PC-9 (cell line): ENCODE data around the gene PAGE2B. TPM values are rescaled to one million over a fixed set of nuclear protein-coding genes. Genes with fewer than 3 reads are reported as not detected.

ENCODE experiments used
- BruUV-seq: library from RNA; stranded (reverse); fragments of 400-500 nt; replicated peaks from 2 replicates; lab custom pipeline; 2021; lab: Mats Ljungman, UMichigan
- CTCF ChIA-PET: fragments of 300-600 bp; sonication (Branson Sonifier 250); formaldehyde crosslinking; loops from one replicate; lab custom pipeline; 2022; ENCODE audit warnings: antibody characterized with exemption; lab: Charles Lee
- POLR2A ChIA-PET: fragments of 300-600 bp; sonication (Branson Sonifier 250); formaldehyde crosslinking; loops from one replicate; lab custom pipeline; 2022; ENCODE audit warnings: antibody characterized with exemption; ENCODE audit not compliant: unreplicated experiment; lab: Charles Lee
- DNase-seq, 2 experiments: peaks; one replicate each; pipeline versions ENCODE4 v3.0.0 to v3.0.0-alpha.2; 2015 to 2022; ENCODE audit warnings: mixed read lengths in 1 of 2
- H2AFZ ChIP-seq: fragments of 200-600 bp; sonication (generic); 2 replicates; pipeline ENCODE4 v1.8.1; 2017; ENCODE audit warnings: antibody characterized with exemption
- H3F3A ChIP-seq: fragments of 200-600 bp; sonication (generic); 2 replicates; pipeline ENCODE4 v1.8.1; 2017; ENCODE audit warnings: antibody characterized with exemption, mild to moderate bottlenecking, low read depth; ENCODE audit not compliant: insufficient read depth
- H3K27ac ChIP-seq: fragments of 200-600 bp; sonication (generic); 2 replicates; pipeline ENCODE4 v1.6.1; 2016; ENCODE audit warnings: mixed run types
- H3K27me3 ChIP-seq: fragments of 200-600 bp; sonication (generic); 2 replicates; pipeline ENCODE4 v1.6.1; 2016; ENCODE audit warnings: low read depth, mixed run types; ENCODE audit not compliant: insufficient read depth
- H3K36me3 ChIP-seq: fragments of 200-600 bp; sonication (generic); 2 replicates; pipeline ENCODE4 v1.6.1; 2016; ENCODE audit warnings: low read depth, mixed run types
- H3K4me1 ChIP-seq: fragments of 200-600 bp; sonication (generic); replicated peaks from 2 replicates; pipeline ENCODE4 v1.6.1; 2016; ENCODE audit warnings: mixed run types; ENCODE audit not compliant: insufficient read depth
- H3K4me2 ChIP-seq: fragments of 200-600 bp; sonication (generic); 2 replicates; pipeline ENCODE4 v1.6.1; 2017; ENCODE audit warnings: mixed run types
- H3K4me3 ChIP-seq: fragments of 200-600 bp; sonication (generic); 2 replicates; pipeline ENCODE4 v1.6.1; 2016; ENCODE audit warnings: mixed run types
- H3K79me2 ChIP-seq: fragments of 200-600 bp; sonication (generic); 2 replicates; pipeline ENCODE4 v1.6.1; 2017; ENCODE audit warnings: low read depth, mixed run types
- H3K9me2 ChIP-seq: fragments of 200-600 bp; sonication (generic); 2 replicates; pipeline ENCODE4 v1.8.1; 2017; ENCODE audit warnings: mild to moderate bottlenecking; ENCODE audit not compliant: insufficient read depth
- H3K9me3 ChIP-seq: fragments of 200-600 bp; sonication (generic); 2 replicates; pipeline ENCODE4 v1.8.1; 2016; ENCODE audit warnings: low read depth; ENCODE audit not compliant: insufficient read depth
- H4K20me1 ChIP-seq: fragments of 200-600 bp; sonication (generic); 2 replicates; pipeline ENCODE4 v1.8.1; 2017; ENCODE audit not compliant: insufficient read depth
- CTCF ChIP-seq: fragments of 200-600 bp; sonication (generic); conservative IDR thresholded peaks from 2 replicates; pipeline ENCODE4 v1.6.1; 2017; ENCODE audit warnings: mixed run types, antibody characterized with exemption, mild to moderate bottlenecking, moderate library complexity
- EZH2 ChIP-seq: fragments of 200-600 bp; sonication (generic); IDR thresholded peaks from 2 replicates; pipeline ENCODE4 v1.8.0; 2017; ENCODE audit warnings: antibody characterized with exemption, low read depth
- intact Hi-C: fragments of 100-400 bp; cut with micrococcal nuclease; formaldehyde crosslinking; loops from one replicate; pipeline ENCODE4 v1.10.0; 2022; ENCODE audit not compliant: unreplicated experiment
- total RNA-seq: library from RNA; stranded (reverse); gene quantifications from 2 replicates; pipeline ENCODE4 v1.2.3, GENCODE V29; 2021

PAGE2B gene
- total RNA-seq, 1 experiment from 2014 or later: not detected

DNA sequence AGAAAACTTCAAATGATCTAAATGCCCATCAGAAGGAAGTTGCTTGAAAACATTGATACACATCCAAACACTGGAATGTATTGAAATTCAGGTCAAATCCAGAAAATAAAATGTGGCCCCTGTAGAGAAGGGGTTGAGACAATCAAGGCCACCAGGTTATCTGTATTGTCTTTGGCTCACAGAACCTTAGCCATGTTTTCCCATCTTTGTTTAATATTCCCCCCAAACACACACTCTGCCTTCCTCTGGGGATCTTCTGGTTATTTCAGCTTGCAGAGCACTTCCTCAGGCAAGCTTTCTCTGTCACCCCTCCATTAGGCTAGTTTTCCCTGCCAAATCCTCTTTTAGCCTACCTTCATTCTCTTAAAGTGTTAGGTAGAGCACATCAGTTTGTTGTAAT lies 44.4 kb downstream of the PAGE2B start:
- H3K9me2 ChIP-seq: no peaks in the 10 kb centered on the region
- no peaks in the 10 kb centered on the region for H3K4me1 ChIP-seq
- H3K36me3 ChIP-seq: no peaks in the 10 kb centered on the region
- no peaks in the 10 kb centered on the region for H3F3A ChIP-seq
- no peak overlapping the region for H2AFZ ChIP-seq
- no peak for DNase-seq
- no peak overlapping the region for H3K27ac ChIP-seq
- no TSS peak for BruUV-seq
- no peaks in the 10 kb centered on the region for H4K20me1 ChIP-seq
- TF ChIP-seq EZH2 (no peak), CTCF (no peak)
- H3K9me3 ChIP-seq: no peaks in the 10 kb centered on the region
- no peak overlapping the region for H3K4me3 ChIP-seq
- CTCF ChIA-PET: no interaction called here
- H3K27me3 ChIP-seq: no peaks in the 10 kb centered on the region
- no peak overlapping the region for H3K4me2 ChIP-seq
- intact Hi-C loops: no loop called here
- no peaks in the 10 kb centered on the region for H3K79me2 ChIP-seq
- POLR2A ChIA-PET: no interaction called here

GRCh38 chrX:55119712-55120111 lies 44.9 kb downstream of the PAGE2B start:
- no peak overlapping the region for H3K4me2 ChIP-seq
- H3K36me3 ChIP-seq: no peaks in the 10 kb centered on the region
- intact Hi-C loops: no loop called here
- BruUV-seq: no TSS peak
- ChIA-PET CTCF (no interaction called here), POLR2A (no interaction called here)
- no peaks in the 10 kb centered on the region for H3K9me3 ChIP-seq
- no peak overlapping the region for H3K4me3 ChIP-seq
- H3K9me2 ChIP-seq: no peaks in the 10 kb centered on the region
- DNase-seq: no peak
- H3K27me3 ChIP-seq: no peaks in the 10 kb centered on the region
- TF ChIP-seq CTCF (no peak), EZH2 (no peak)
- no peaks in the 10 kb centered on the region for H4K20me1 ChIP-seq
- H3K4me1 ChIP-seq: no peaks in the 10 kb centered on the region
- H2AFZ ChIP-seq: no peak overlapping the region
- H3K27ac ChIP-seq: no peak overlapping the region
- H3F3A ChIP-seq: no peaks in the 10 kb centered on the region
- no peaks in the 10 kb centered on the region for H3K79me2 ChIP-seq

- H2AFZ ChIP-seq: no peak overlapping the region
- H3K27me3 ChIP-seq: no peaks in the 10 kb centered on the region
- POLR2A ChIA-PET: interaction anchor here (0.6 kb wide), 1 partner anchor 162 kb away, joined by 3 read pairs; no protein-coding TSS in a partner anchor
- H3K79me2 ChIP-seq: no peaks in the 10 kb centered on the region
- no peaks in the 10 kb centered on the region for H3K9me2 ChIP-seq
- no peaks in the 10 kb centered on the region for H3K4me1 ChIP-seq
- intact Hi-C loops: no loop called here
- H3K9me3 ChIP-seq: no peaks in the 10 kb centered on the region
- no peaks in the 10 kb centered on the region for H3F3A ChIP-seq
- H3K36me3 ChIP-seq: no peaks in the 10 kb centered on the region
- no peak for DNase-seq
- H3K4me3 ChIP-seq: no peak overlapping the region
- BruUV-seq: no TSS peak
- no peak overlapping the region for H3K27ac ChIP-seq
- no peak overlapping the region for H3K4me2 ChIP-seq
- CTCF ChIA-PET: no interaction called here
- no peaks in the 10 kb centered on the region for H4K20me1 ChIP-seq
- TF ChIP-seq CTCF (no peak), EZH2 (no peak)
Observed at GRCh38 chrX:55120761-55121358, 46.0 kb downstream of the PAGE2B start.
